Measurements from ENCODE around the gene CABP7. TPM values are rescaled to one million over a fixed set of nuclear protein-coding genes. Genes with fewer than 3 reads are reported as not detected.

CABP7 gene
- total RNA-seq, 1 donor from 2014 or later, result not detected

DNA sequence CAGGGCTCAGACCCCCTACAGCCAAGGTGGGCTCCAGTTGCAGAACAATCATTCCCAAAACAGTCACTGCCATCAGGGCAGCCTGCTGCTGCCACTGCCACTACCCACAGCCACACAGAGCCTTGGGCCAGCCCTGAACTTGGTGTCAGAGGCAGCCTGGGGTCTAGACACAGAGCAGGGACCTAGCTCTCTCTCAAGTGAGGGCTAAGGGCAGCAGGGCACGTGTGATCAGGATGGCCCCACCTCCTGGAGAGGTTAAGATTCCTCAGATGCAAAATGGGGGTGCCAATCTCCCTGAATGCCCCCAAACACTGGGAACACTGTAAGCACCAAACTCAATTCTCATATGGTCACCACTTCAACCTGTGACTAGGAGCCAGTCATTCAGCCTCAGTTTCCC, 15.6 kb downstream of the CABP7 start:
- no peak overlapping the region for H3K4me3 Mint-ChIP-seq
- H3K27ac Mint-ChIP-seq (ENCODE audit: unreplicated experiment), result no peak overlapping the region
- no peaks in the 10 kb centered on the region for H3K9me3 Mint-ChIP-seq
- no peaks in the 10 kb centered on the region for H3K36me3 Mint-ChIP-seq (ENCODE audit: low read depth)
- H3K27me3 Mint-ChIP-seq (ENCODE audit: low read depth), result no peaks in the 10 kb centered on the region
- H3K4me1 Mint-ChIP-seq, result no peaks in the 10 kb centered on the region
- TF ChIP-seq, protein P1, sequence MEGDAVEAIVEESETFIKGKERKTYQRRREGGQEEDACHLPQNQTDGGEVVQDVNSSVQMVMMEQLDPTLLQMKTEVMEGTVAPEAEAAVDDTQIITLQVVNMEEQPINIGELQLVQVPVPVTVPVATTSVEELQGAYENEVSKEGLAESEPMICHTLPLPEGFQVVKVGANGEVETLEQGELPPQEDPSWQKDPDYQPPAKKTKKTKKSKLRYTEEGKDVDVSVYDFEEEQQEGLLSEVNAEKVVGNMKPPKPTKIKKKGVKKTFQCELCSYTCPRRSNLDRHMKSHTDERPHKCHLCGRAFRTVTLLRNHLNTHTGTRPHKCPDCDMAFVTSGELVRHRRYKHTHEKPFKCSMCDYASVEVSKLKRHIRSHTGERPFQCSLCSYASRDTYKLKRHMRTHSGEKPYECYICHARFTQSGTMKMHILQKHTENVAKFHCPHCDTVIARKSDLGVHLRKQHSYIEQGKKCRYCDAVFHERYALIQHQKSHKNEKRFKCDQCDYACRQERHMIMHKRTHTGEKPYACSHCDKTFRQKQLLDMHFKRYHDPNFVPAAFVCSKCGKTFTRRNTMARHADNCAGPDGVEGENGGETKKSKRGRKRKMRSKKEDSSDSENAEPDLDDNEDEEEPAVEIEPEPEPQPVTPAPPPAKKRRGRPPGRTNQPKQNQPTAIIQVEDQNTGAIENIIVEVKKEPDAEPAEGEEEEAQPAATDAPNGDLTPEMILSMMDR (conservative IDR thresholded peaks at IDR 0.05), result no peak
- DNase-seq (ENCODE audit: low read depth, low spot score), result no peak

DNA sequence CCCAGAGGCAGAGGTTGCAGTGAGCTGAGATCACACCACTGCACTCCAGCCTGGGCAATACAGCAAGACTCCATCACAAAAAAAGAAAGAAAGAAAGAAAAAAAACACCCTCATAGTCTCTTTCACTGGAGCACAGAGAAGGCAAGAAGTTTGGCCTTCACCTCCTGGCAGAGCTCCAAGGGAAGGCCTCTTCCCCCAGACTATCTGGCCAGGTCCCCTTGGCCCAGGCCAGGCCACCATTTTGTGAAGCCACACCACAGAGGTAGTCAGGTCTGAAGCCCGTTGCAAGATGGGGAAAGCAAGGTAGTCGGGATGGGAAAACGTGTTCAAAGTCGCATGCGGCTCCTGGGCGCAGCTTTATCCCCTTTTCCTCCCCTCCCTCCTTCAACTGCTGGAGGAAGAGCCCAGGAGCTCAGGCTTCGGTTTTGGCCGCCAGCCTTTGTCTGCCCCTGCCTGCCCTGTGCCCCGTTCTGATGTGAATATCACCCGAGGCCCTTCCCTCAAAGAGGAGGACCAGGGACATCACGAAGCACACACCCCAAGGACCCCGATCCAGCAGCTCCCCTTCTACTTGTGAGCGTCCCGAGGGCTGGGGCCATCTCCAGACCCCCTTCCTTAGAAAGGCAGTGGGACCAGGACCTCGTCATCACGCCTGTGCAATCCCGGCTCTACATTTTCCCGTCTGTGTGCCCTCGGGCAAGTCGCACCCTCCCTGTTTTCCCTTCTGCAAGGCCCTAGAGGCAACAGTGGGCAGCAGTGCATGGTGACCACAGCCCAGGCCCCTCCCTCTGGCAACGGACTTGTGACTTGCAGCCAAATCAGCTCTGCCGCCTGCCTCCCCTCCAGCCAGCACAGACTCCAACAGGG, 17.7 kb downstream of the CABP7 start:
- TF ChIP-seq, protein P1 (conservative IDR thresholded peaks at IDR 0.05), result no peak
- Mint-ChIP-seq H3K9me3 (no peaks in the 10 kb centered on the region), H3K4me3 (no peak overlapping the region), H3K4me1 (no peaks in the 10 kb centered on the region), H3K36me3 (ENCODE audit: low read depth) (no peaks in the 10 kb centered on the region), H3K27me3 (ENCODE audit: low read depth) (no peaks in the 10 kb centered on the region), H3K27ac (ENCODE audit: unreplicated experiment) (no peak overlapping the region)
- DNase-seq (ENCODE audit: low read depth, low spot score), result no peak

DNA sequence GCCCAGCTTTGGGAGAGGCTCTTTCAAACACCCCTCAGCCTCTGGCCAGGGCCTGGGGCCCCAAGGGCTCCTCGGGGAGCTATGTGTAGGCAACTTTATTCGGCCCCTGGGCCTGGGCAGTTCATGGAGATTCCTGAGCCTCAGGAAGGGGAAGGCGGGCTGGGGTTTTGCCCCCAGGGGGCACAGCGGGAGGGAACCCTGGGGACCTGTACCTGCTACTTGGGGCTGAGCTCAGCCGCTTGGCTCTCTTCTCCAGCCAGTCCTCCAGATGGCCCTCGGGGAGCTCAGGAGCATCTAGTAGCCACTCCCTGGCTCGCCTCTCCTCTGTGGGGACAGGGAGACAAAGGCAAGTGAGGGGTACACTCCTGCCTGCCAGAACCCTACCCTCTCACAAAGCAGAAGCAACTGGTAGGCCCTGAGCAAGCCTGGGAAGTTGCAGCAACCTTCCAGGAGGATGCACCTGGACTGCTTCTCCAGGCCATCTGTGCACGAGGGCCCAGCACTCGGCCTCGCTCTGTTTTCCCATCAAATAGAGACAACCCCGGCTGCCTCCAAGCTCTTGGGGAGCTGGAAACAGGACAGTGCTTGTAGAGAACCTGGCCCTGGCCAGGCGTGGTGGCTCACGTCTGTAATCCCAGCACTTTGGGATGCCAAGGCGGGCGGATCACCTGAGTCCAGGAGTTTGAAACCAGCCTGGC, 18.5 kb downstream of the CABP7 start:
- DNase-seq (ENCODE audit: low read depth, low spot score), result no peak
- TF ChIP-seq, protein P1 (conservative IDR thresholded peaks at IDR 0.05), result no peak
- Mint-ChIP-seq H3K4me3 (no peak overlapping the region), H3K9me3 (no peaks in the 10 kb centered on the region), H3K4me1 (no peaks in the 10 kb centered on the region), H3K36me3 (ENCODE audit: low read depth) (no peaks in the 10 kb centered on the region), H3K27ac (ENCODE audit: unreplicated experiment) (no peak overlapping the region), H3K27me3 (ENCODE audit: low read depth) (no peaks in the 10 kb centered on the region)

DNA sequence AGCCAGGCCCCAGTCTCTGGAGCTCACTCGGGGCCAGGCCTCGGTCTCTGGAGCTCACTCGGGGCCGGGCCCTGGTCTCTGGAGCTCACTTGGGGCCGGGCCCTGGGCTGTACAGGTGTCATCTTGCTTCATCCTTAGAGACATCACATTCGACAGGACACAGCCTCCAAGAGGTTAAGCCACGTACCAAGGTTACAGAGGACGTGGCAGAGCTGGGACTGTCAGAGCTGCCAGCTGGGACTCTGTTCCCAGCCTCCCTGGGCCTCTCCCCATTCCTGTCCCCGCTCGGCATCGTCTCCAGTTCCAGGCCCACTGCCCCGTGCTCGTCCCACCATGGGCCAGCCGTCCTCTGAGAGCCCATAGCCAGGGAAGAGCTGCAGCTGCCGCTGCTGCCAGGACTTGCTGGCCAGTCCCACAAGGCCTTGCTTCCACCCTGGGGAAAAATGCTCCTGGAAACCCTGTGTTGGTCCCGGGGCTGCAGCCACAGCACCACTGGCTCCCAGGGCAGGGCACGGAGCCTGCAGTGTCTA, 19.6 kb downstream of the CABP7 start:
- H3K4me1 Mint-ChIP-seq, result no peaks in the 10 kb centered on the region
- H3K4me3 Mint-ChIP-seq, result no peak overlapping the region
- H3K36me3 Mint-ChIP-seq (ENCODE audit: low read depth), result no peaks in the 10 kb centered on the region
- DNase-seq (ENCODE audit: low read depth, low spot score), result no peak
- no peaks in the 10 kb centered on the region for H3K27me3 Mint-ChIP-seq (ENCODE audit: low read depth)
- no peaks in the 10 kb centered on the region for H3K9me3 Mint-ChIP-seq
- H3K27ac Mint-ChIP-seq (ENCODE audit: unreplicated experiment), result no peak overlapping the region
- TF ChIP-seq, protein P1 (conservative IDR thresholded peaks at IDR 0.05), result no peak

DNA sequence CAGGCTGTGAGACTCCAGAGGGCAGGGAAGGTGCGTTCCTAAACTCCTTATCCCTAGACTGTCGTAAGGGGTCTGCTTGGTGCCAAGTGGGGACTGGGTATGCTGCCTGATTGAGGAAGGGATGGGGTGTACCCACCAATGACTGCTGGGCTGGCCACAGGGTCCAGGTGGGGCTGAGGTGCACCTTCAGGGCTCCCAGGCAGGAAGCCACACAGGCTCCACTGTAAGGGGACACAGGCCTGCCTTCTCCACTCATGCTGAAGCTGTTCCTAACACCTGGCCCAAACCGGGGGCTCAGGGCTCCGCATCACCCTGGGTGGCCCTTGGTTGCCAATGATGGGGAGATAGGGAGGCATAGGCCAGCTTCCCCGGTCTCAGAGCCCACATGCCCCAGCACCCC, 20.4 kb downstream of the CABP7 start:
- H3K27ac Mint-ChIP-seq (ENCODE audit: unreplicated experiment), result no peak overlapping the region
- DNase-seq (ENCODE audit: low read depth, low spot score), result no peak
- H3K9me3 Mint-ChIP-seq, result no peaks in the 10 kb centered on the region
- H3K27me3 Mint-ChIP-seq (ENCODE audit: low read depth), result no peaks in the 10 kb centered on the region
- no peak overlapping the region for H3K4me3 Mint-ChIP-seq
- H3K36me3 Mint-ChIP-seq (ENCODE audit: low read depth), result no peaks in the 10 kb centered on the region
- TF ChIP-seq, protein P1 (conservative IDR thresholded peaks at IDR 0.05), result no peak
- no peaks in the 10 kb centered on the region for H3K4me1 Mint-ChIP-seq
